GM12874 (cell line): ENCODE results near the gene TOP3A.

Experiments
- TF ChIP-seq, protein P1 (sequence below): IDR thresholded peaks from 2 replicates; pipeline ENCODE4 v1.5.1; 2011; ENCODE audit warnings: low read depth, mild to moderate bottlenecking, control low read depth, low read length, moderate library complexity; ENCODE audit not compliant: insufficient read depth

TOP3A gene

DNA sequence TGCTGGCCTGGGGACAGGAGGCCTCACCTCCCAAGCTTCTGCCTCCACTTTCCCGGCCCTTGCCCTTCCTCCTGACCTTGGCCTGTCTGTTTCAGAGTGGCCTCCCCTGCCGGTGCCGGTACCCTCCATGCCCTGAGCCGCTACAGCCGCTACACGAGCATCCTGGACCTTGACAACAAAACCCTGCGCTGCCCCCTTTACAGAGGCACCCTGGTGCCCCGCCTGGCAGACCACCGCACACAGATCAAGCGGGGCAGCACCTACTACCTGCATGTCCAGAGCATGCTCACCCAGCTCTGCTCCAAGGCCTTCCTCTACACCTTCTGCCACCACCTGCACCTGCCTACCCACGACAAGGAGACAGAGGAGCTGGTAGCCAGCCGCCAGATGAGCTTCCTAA is 7.7 kb upstream of the TOP3A start:
- TF ChIP-seq, protein P1, sequence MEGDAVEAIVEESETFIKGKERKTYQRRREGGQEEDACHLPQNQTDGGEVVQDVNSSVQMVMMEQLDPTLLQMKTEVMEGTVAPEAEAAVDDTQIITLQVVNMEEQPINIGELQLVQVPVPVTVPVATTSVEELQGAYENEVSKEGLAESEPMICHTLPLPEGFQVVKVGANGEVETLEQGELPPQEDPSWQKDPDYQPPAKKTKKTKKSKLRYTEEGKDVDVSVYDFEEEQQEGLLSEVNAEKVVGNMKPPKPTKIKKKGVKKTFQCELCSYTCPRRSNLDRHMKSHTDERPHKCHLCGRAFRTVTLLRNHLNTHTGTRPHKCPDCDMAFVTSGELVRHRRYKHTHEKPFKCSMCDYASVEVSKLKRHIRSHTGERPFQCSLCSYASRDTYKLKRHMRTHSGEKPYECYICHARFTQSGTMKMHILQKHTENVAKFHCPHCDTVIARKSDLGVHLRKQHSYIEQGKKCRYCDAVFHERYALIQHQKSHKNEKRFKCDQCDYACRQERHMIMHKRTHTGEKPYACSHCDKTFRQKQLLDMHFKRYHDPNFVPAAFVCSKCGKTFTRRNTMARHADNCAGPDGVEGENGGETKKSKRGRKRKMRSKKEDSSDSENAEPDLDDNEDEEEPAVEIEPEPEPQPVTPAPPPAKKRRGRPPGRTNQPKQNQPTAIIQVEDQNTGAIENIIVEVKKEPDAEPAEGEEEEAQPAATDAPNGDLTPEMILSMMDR: no peak

DNA sequence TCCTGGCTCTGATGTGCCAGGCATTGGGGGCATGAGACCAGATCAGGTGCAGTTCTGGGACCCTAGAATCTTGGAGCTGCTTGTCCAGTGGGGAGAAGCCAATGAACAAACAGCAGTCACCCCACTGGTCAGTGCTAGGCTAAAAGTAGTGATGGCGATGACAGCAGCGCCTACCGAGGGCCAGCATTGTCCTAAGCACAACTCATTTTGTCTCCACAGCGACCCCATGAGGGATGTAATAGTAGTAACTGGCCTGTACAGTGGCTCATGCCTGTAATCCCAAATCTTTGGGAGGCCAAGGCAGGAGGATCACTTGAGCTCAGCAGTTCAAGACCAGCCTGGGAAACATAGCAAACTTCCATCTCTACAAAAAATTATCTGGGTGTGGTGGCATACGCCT is 6.5 kb upstream of the TOP3A start:
- TF ChIP-seq, protein P1: no peak

DNA sequence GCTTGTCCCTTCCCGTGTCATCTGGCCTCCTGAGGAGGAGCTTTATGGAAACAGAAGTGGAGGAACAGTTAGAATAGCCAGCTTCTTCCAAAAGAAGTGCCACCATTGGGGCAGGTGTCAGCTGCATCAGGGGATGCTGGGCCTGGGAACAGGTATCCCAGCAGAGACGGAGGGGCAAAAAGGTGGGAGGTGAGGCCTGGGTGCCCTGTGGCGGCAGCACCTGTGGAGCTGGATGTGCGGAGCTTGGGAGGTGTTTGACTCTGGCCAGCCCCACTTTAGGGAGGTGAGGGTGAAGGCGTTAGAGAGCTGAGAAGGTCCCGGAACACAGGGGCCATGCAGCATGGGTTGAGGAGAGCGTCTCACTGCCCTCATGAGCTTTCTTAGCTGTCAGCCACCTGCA is 5.5 kb upstream of the TOP3A start:
- TF ChIP-seq, protein P1: no peak

DNA sequence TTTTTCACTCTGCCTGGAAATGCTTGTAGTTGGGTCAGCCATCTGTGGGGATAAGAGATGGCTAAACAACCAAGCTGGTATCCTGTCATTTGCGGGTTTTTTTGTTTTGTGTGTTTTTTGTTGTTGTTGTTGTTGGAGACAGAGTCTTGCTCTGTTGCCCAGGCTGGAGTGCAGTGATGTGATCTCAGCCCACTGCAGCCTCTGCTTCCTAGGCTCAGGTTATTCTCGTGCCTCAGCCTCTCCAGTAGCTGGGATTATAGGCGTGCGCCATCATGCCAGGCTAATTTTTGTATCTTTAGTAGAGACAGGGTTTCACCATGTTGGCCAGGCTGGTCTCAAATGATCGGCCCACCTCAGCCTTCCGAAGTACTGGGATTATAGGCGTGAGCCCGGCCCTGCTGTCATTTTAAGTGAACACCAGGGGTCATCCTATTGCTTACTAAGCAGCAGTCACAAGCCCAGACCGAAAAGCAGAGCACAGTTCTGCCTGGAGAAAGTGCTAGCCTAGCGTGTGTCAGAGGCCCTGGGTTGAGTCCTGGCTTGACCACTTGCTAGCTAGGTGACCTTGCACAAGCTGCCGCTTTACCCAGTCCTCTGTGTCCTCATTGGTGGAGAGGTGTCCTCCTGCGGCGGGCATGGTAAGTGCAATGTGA is 4.9 kb upstream of the TOP3A start:
- TF ChIP-seq, protein P1: no peak

DNA sequence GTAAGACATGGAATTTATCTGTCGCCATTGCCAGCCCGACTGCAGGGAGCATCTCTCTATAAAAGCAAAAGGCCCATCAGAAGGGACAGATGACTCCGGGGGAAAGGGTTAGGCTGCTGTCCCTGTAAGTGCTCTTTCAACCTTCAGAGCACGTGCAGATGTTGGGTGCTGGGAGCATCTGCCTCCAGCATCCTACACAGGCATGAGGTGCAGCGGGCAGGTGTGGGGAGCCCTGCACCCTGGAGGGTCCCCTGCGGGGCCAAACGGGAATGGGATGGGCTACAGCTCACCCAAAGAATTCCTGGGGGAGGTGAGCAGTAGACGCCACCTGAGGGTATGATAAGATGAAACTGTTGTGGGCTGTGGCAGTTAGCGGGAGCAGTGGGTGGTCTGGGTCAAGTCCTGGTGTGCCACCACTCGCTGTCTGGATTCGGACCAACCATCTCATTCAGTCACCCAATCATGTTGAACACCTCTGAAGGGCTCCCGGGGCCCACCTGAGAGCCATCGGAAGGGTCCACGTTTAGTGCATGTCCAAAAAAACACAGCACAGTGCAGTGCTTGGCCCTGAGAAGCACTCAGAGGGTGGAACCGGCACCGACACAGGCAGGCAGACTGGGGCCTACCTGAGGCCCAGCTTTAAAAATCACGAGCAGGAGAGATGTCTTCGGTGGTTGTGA is 4.1 kb upstream of the TOP3A start:
- TF ChIP-seq, protein P1: no peak

DNA sequence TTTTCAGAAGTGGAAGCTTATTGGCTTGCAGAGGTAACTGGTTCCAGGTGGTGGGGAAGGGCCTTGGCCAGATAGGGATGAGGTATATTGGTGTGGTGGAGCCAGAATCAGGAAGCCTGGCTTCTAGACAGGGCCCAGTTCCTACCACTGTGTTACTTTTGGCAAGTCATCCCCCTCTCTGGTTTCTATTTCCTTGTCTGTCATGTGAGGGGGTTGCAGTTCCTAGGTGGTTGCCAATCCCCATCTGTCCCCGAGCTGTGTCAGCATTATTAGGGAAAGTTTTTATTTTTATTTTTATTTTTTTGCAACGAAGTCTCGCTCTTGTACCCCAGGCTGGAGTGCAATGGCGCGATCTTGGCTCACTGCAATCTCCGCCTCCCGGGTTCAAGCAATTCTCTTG is 3.3 kb upstream of the TOP3A start:
- TF ChIP-seq, protein P1: no peak

DNA sequence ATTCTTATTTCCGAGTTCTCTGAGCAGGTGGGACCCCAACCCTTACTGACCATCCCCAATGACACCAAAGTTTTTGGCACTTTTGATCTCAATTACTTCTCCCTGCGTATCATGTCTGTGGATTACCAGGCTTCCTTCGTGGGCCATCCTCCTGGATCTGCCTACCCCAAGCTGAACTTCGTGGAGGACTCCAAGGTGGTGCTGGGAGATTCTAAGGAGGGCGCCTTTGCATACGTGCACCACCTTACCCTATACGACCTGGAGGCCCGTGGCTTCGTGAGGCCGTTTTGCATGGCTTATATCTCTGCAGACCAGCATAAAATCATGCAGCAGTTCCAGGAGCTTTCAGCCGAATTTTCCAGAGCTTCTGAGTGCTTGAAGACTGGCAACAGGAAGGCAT is 1.2 kb upstream of the TOP3A start:
- TF ChIP-seq, protein P1: no peak
